ENCODE results near the gene IGFN1. TPM values are rescaled to one million over a fixed set of nuclear protein-coding genes. Genes with fewer than 3 reads are reported as not detected.

Gene IGFN1
- total and polyA plus RNA-seq, 4 donors = 0.03 to 0.14 (median 0.08) TPM; not detected in 1

DNA sequence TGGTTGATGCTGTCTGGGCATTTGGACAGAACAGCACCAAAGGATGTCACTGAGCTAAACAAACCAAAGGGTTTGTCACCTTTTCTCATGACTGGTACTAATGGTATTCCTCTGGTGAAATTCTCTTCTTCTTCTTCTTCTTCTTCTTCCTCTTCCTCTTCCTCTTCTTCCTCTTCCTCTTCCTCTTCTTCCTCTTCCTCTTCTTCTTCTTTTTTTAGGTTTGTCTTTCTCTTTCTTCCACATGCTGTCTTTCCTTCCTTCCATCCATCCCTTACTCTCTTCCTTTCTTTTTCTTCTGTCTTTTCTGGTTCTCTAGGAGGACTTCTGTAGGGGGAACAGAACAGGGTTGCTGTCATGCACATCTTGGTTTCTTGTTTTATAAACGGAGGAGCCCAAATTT is 9.3 kb upstream of the IGFN1 start:
- Histone ChIP-seq H3K36me3 (ENCODE audit: control insufficient read depth in 4 of 4, insufficient read depth in 3 of 4, low read depth in 1 of 4, low read length in 3 of 4) (no peaks in the 10 kb centered on the region), H3K27ac (ENCODE audit: low read depth in 1 of 2, low read length in 2 of 2) (no peak overlapping the region), H3K4me1 (ENCODE audit: control insufficient read depth in 4 of 4, insufficient read depth in 4 of 4, low read length in 3 of 4) (peaks cover 0 to 2% (median 0%) of the 10 kb centered on the region in 4 donors), H3K9ac (ENCODE audit: low read depth in 1 of 2, low read length in 2 of 2) (no peak overlapping the region), H3K27me3 (ENCODE audit: control insufficient read depth in 4 of 4, insufficient read depth in 4 of 4, low read length in 3 of 4) (no peaks in the 10 kb centered on the region), H3K4me3 (ENCODE audit: low read depth in 1 of 3, low read length in 3 of 3) (no peak overlapping the region), H3K9me3 (ENCODE audit: control insufficient read depth in 4 of 4, low read length in 3 of 4) (no peaks in the 10 kb centered on the region)
- TF ChIP-seq GABPA (IDR thresholded peaks at IDR 0.05 in 1 of 2, conservative IDR thresholded peaks at IDR 0.05 in 1 of 2) (no peak), NR2F2 (IDR thresholded peaks at IDR 0.05) (no peak), SP1 (IDR thresholded peaks at IDR 0.05) (no peak), TAF1 (conservative IDR thresholded peaks at IDR 0.05) (no peak), RXRA (IDR thresholded peaks at IDR 0.05) (no peak), YY1 (IDR thresholded peaks at IDR 0.05) (no peak), FOXA2 (IDR thresholded peaks at IDR 0.05) (no peak), JUND (IDR thresholded peaks at IDR 0.05) (no peak), HNF4A (conservative IDR thresholded peaks at IDR 0.05) (no peak), HNF4G (IDR thresholded peaks at IDR 0.05) (no peak)
- TF ChIP-seq, protein P1, sequence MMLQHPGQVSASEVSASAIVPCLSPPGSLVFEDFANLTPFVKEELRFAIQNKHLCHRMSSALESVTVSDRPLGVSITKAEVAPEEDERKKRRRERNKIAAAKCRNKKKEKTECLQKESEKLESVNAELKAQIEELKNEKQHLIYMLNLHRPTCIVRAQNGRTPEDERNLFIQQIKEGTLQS (IDR thresholded peaks at IDR 0.05) = no peak
- TF ChIP-seq, protein P2, sequence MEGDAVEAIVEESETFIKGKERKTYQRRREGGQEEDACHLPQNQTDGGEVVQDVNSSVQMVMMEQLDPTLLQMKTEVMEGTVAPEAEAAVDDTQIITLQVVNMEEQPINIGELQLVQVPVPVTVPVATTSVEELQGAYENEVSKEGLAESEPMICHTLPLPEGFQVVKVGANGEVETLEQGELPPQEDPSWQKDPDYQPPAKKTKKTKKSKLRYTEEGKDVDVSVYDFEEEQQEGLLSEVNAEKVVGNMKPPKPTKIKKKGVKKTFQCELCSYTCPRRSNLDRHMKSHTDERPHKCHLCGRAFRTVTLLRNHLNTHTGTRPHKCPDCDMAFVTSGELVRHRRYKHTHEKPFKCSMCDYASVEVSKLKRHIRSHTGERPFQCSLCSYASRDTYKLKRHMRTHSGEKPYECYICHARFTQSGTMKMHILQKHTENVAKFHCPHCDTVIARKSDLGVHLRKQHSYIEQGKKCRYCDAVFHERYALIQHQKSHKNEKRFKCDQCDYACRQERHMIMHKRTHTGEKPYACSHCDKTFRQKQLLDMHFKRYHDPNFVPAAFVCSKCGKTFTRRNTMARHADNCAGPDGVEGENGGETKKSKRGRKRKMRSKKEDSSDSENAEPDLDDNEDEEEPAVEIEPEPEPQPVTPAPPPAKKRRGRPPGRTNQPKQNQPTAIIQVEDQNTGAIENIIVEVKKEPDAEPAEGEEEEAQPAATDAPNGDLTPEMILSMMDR (IDR thresholded peaks at IDR 0.05; ENCODE audit: low read depth, low read length, missing input control) = no peak
- TF ChIP-seq, protein P3, sequence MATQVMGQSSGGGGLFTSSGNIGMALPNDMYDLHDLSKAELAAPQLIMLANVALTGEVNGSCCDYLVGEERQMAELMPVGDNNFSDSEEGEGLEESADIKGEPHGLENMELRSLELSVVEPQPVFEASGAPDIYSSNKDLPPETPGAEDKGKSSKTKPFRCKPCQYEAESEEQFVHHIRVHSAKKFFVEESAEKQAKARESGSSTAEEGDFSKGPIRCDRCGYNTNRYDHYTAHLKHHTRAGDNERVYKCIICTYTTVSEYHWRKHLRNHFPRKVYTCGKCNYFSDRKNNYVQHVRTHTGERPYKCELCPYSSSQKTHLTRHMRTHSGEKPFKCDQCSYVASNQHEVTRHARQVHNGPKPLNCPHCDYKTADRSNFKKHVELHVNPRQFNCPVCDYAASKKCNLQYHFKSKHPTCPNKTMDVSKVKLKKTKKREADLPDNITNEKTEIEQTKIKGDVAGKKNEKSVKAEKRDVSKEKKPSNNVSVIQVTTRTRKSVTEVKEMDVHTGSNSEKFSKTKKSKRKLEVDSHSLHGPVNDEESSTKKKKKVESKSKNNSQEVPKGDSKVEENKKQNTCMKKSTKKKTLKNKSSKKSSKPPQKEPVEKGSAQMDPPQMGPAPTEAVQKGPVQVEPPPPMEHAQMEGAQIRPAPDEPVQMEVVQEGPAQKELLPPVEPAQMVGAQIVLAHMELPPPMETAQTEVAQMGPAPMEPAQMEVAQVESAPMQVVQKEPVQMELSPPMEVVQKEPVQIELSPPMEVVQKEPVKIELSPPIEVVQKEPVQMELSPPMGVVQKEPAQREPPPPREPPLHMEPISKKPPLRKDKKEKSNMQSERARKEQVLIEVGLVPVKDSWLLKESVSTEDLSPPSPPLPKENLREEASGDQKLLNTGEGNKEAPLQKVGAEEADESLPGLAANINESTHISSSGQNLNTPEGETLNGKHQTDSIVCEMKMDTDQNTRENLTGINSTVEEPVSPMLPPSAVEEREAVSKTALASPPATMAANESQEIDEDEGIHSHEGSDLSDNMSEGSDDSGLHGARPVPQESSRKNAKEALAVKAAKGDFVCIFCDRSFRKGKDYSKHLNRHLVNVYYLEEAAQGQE (IDR thresholded peaks at IDR 0.05) = no peak
- WGBS = 80% methylated on average over 1 of the region's 1 CpG
- no peak for DNase-seq (ENCODE audit: low spot score)

DNA sequence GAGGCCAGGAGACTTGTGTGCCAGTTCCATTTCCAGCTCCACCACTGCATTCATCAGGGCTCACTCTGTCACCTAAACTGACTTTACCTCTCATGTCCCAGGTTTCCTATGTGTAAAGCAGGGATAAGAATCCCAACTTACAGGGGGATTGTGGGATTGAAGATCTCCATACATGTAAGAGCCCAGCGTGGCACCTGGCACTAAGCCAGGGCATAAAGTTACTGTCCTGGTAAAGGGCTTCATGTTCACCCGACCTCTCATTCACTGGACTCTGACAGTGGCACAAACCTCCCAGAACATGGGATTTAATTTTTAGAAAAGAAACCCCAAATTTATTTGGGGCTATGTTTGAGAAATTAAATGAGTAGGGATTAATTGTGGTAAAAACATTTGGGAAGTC is 8.9 kb upstream of the IGFN1 start:
- H3K4me3 ChIP-seq (ENCODE audit: low read depth in 1 of 3, low read length in 3 of 3) = no peak overlapping the region
- H3K9me3 ChIP-seq (ENCODE audit: control insufficient read depth in 4 of 4, low read length in 3 of 4) = no peaks in the 10 kb centered on the region
- H3K27me3 ChIP-seq (ENCODE audit: control insufficient read depth in 4 of 4, insufficient read depth in 4 of 4, low read length in 3 of 4) = no peaks in the 10 kb centered on the region
- no peak for DNase-seq (ENCODE audit: low spot score)
- no peak for TF ChIP-seq GABPA (IDR thresholded peaks at IDR 0.05 in 1 of 2, conservative IDR thresholded peaks at IDR 0.05 in 1 of 2)
- TF ChIP-seq, protein P3 (IDR thresholded peaks at IDR 0.05) = no peak
- TF ChIP-seq EGR1 (IDR thresholded peaks at IDR 0.05; ENCODE audit: low read depth in 2 of 2) = no peak
- TF ChIP-seq FOXA2 (IDR thresholded peaks at IDR 0.05) = no peak
- TF ChIP-seq TAF1 (conservative IDR thresholded peaks at IDR 0.05) = no peak
- TF ChIP-seq RXRA (IDR thresholded peaks at IDR 0.05) = no peak
- no peak for TF ChIP-seq SP1 (IDR thresholded peaks at IDR 0.05)
- no peak overlapping the region for H3K27ac ChIP-seq (ENCODE audit: low read depth in 1 of 2, low read length in 2 of 2)
- 82% methylated on average over 2 of the region's 2 CpGs for WGBS
- H3K9ac ChIP-seq (ENCODE audit: low read depth in 1 of 2, low read length in 2 of 2) = no peak overlapping the region
- H3K4me1 ChIP-seq (ENCODE audit: control insufficient read depth in 4 of 4, insufficient read depth in 4 of 4, low read length in 3 of 4) = peaks cover 0 to 2% (median 0%) of the 10 kb centered on the region in 4 donors
- H3K36me3 ChIP-seq (ENCODE audit: control insufficient read depth in 4 of 4, insufficient read depth in 3 of 4, low read depth in 1 of 4, low read length in 3 of 4) = no peaks in the 10 kb centered on the region
